HG03066 (cell line): Measurements from ENCODE around the gene CCDC68.

Experiments used
- ATAC-seq: cut with Tn5 transposase; IDR thresholded peaks from one replicate; pipeline ENCODE4 v1.9.1; 2021; ENCODE audit warnings: low read depth; ENCODE audit not compliant: unreplicated experiment

CCDC68 gene

GRCh38 chr18:54962919-54963645 lies 3.8 kb upstream of the CCDC68 start:
- ATAC-seq = no peak

GRCh38 chr18:54961868-54962267 lies 2.6 kb upstream of the CCDC68 start:
- no peak for ATAC-seq

GRCh38 chr18:54961016-54961423 lies 1.8 kb upstream of the CCDC68 start:
- no peak for ATAC-seq

GRCh38 chr18:54960197-54960596 lies 936 bp upstream of the CCDC68 start:
- ATAC-seq = no peak

- no peak for ATAC-seq
Measured at GRCh38 chr18:54957996-54958395, 1.3 kb downstream of the CCDC68 start.

GRCh38 chr18:54957296-54957832 lies 1.9 kb downstream of the CCDC68 start:
- ATAC-seq = no peak

GRCh38 chr18:54956506-54956905 lies 2.8 kb downstream of the CCDC68 start:
- ATAC-seq = no peak

GRCh38 chr18:54952026-54952425 lies 7.2 kb downstream of the CCDC68 start:
- ATAC-seq = no peak

- no peak for ATAC-seq
Measured at GRCh38 chr18:54950221-54950620, 9.0 kb downstream of the CCDC68 start.

- no peak for ATAC-seq
Measured at GRCh38 chr18:54949588-54949987, 9.7 kb downstream of the CCDC68 start.

- ATAC-seq = no peak
Measured at GRCh38 chr18:54948350-54948837, 10.9 kb downstream of the CCDC68 start.

- ATAC-seq = no peak
Measured at GRCh38 chr18:54947091-54947490, 12.2 kb downstream of the CCDC68 start.

- ATAC-seq = peak; percentile 94
Measured at GRCh38 chr18:54946149-54946581, 13.1 kb downstream of the CCDC68 start.

- ATAC-seq = no peak
Measured at GRCh38 chr18:54945576-54946125, 13.6 kb downstream of the CCDC68 start.

- ATAC-seq = no peak
Measured at GRCh38 chr18:54942569-54942968, 16.7 kb downstream of the CCDC68 start.

- no peak for ATAC-seq
Measured at GRCh38 chr18:54942144-54942543, 17.1 kb downstream of the CCDC68 start.

- no peak for ATAC-seq
Measured at GRCh38 chr18:54939361-54939917, 19.8 kb downstream of the CCDC68 start.

- ATAC-seq = no peak
Measured at GRCh38 chr18:54938506-54938905, 20.8 kb downstream of the CCDC68 start.

- ATAC-seq = no peak
Measured at GRCh38 chr18:54932472-54932871, 26.8 kb downstream of the CCDC68 start.

- ATAC-seq = no peak
Measured at GRCh38 chr18:54931152-54931551, 28.1 kb downstream of the CCDC68 start.

- ATAC-seq = no peak
Measured at GRCh38 chr18:54928236-54928635, 31.0 kb downstream of the CCDC68 start.
